IgD-negative memory B cell (primary cell): Measurements from ENCODE around the gene TMEM82. TPM values are rescaled to one million over a fixed set of nuclear protein-coding genes. Genes with fewer than 3 reads are reported as not detected.

Experiments used
- H3K27ac Mint-ChIP-seq, 3 donors: one replicate each; pipeline ENCODE4 v1.8.0; 2020 to 2022; ENCODE audit warnings: mild to moderate bottlenecking in 3 of 3, mixed read lengths in 3 of 3, moderate library complexity in 1 of 3
- H3K27me3 Mint-ChIP-seq: one replicate; pipeline ENCODE4 v1.8.0; 2021; ENCODE audit warnings: mixed read lengths
- H3K36me3 Mint-ChIP-seq: one replicate; pipeline ENCODE4 v1.8.0; 2020; ENCODE audit warnings: mild to moderate bottlenecking, mixed read lengths
- H3K4me1 Mint-ChIP-seq, 3 donors: one replicate each; pipeline ENCODE4 v1.8.0; 2020 to 2022; ENCODE audit warnings: mixed read lengths in 3 of 3, mild to moderate bottlenecking in 1 of 3
- H3K4me3 Mint-ChIP-seq, 4 donors: one replicate each; pipeline ENCODE4 v1.8.0; 2020 to 2022; ENCODE audit warnings: mild to moderate bottlenecking in 4 of 4, mixed read lengths in 4 of 4, moderate library complexity in 3 of 4
- H3K9me3 Mint-ChIP-seq, 3 donors: one replicate each; pipeline ENCODE4 v1.8.0; 2020 to 2021; ENCODE audit warnings: mixed read lengths in 3 of 3, mild to moderate bottlenecking in 1 of 3
- polyA plus RNA-seq: library from polyadenylated mRNA; unstranded; fragments of 300-500 nt; fragmentation: Illumina TruSeq; gene quantifications from one replicate; pipeline ENCODE4 v1.2.3, GENCODE V29; 2021

TMEM82 gene
- polyA plus RNA-seq, 1 donor from 2014 or later = not detected

DNA sequence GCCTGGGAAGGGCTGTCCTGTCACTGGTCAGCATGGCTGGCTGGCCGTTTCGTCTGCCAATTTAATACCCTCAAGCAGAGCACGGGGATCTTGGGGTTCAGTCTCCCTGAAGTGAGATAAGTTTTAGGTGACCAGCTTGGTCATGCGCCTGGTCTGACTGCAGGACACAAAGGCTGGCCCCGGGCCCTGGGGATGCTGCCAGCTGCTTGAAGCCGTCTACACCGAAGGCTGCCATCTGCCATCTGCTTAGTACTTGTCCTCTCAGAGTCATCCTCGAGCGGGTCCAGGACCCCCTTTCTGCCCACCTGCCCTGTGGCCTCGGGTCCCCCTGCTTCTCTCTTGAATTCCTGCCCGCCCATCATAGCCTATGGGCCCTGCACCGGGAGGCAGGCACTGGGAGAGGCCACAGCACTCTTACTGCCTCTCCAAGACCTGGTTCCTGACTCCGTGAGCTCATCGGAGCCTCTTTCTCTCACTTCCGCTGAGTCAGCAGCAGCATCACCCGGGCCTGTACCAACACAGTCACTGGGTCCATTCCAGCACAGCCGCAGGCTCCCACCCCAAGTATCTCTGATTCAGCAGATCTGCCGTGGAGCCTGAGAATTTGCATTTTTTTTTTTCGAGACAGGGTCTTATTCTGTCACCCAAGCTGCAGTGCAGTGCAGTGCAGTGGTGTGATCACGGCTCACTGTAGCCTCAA lies 23.3 kb downstream of the TMEM82 start:
- no peak overlapping the region for H3K27ac Mint-ChIP-seq
- peaks cover 28% of the 10 kb centered on the region for H3K27me3 Mint-ChIP-seq
- H3K36me3 Mint-ChIP-seq = no peaks in the 10 kb centered on the region
- no peak overlapping the region for H3K4me3 Mint-ChIP-seq
- H3K4me1 Mint-ChIP-seq = peaks cover 0 to 5% (median 2%) of the 10 kb centered on the region in 3 donors
- H3K9me3 Mint-ChIP-seq = no peaks in the 10 kb centered on the region

DNA sequence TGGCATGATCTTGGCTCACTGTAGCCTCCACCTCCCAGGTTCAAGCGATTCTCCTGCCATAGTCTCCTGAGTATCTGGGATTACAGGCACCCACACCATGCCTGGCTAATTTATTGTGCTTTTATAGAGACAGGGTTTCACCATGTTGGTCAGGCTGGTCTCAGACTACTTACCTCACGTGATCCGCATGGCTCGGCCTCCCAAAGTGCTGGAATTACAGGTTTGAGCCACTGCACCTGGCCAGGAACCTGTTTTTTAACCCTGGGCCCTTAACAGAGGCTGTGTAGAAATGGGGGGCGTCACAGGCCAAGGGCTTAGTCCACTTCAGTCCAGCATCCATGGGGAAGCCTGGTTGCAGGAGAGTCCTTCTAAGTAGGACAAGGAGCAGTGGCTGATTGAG lies 25.6 kb downstream of the TMEM82 start:
- H3K27me3 Mint-ChIP-seq = peaks cover 34% of the 10 kb centered on the region
- no peak overlapping the region for H3K4me3 Mint-ChIP-seq
- no peak overlapping the region for H3K27ac Mint-ChIP-seq
- peaks cover 0 to 2% (median 0%) of the 10 kb centered on the region in 3 donors for H3K4me1 Mint-ChIP-seq
- H3K9me3 Mint-ChIP-seq = no peaks in the 10 kb centered on the region
- peaks cover 3% of the 10 kb centered on the region for H3K36me3 Mint-ChIP-seq

DNA sequence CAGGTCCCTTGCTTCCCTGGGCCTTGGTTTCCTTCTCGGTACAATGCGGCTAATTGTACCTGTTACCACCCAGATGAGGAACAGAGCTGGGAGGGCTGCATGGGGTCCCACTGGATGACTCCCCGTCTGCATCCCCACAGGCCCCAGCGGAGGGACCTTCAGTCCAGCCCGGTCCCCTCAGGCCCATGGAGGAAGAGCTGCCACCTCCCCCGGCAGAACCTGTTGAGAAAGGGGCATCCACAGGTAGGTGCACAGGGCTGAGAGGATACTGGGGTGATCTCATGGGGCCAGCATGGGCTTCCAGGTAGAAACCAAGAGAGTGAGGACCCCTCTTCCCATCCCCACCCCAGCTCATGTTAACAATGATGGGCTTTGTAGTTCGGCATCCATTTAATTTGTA lies 26.1 kb downstream of the TMEM82 start:
- H3K36me3 Mint-ChIP-seq = peaks cover 3% of the 10 kb centered on the region
- H3K27me3 Mint-ChIP-seq = peaks cover 34% of the 10 kb centered on the region

DNA sequence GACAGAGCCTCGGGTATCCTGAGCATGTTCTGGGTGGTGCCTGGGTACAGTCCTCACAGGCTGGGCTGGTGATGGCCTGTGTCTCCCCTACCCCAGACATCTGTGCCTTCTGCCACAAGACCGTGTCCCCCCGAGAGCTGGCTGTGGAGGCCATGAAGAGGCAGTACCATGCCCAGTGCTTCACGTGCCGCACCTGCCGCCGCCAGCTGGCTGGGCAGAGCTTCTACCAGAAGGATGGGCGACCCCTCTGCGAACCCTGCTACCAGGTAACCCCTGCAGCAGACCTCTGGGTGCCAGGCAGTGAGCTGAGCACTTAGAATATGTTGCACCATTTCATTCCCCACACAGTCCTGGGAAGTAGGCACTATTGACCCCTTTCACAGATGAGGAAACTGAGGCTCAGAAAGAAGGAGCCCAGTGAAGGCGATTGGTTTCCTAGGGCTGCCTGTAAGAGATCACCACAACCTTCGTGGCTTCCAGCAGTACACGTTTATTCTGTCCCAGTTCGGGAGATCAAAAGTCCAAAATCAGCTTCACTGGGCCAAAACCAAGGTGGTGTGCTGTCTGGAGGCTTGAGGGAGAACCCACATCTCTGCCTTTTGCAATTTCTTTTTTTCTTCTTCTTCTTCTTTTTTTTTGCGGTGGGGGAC lies 28.1 kb downstream of the TMEM82 start:
- H3K27ac Mint-ChIP-seq = no peak overlapping the region
- peaks cover 25% of the 10 kb centered on the region for H3K27me3 Mint-ChIP-seq
- H3K4me1 Mint-ChIP-seq = peaks cover 0 to 4% (median 0%) of the 10 kb centered on the region in 3 donors
- peaks cover 3% of the 10 kb centered on the region for H3K36me3 Mint-ChIP-seq
- H3K9me3 Mint-ChIP-seq = no peaks in the 10 kb centered on the region
- no peak overlapping the region for H3K4me3 Mint-ChIP-seq

More for the DNA sequence above, 26.1 kb downstream of the TMEM82 start:
- H3K9me3 Mint-ChIP-seq = no peaks in the 10 kb centered on the region
- no peak overlapping the region for H3K4me3 Mint-ChIP-seq
- no peak overlapping the region for H3K27ac Mint-ChIP-seq
- peaks cover 0 to 2% (median 0%) of the 10 kb centered on the region in 3 donors for H3K4me1 Mint-ChIP-seq

DNA sequence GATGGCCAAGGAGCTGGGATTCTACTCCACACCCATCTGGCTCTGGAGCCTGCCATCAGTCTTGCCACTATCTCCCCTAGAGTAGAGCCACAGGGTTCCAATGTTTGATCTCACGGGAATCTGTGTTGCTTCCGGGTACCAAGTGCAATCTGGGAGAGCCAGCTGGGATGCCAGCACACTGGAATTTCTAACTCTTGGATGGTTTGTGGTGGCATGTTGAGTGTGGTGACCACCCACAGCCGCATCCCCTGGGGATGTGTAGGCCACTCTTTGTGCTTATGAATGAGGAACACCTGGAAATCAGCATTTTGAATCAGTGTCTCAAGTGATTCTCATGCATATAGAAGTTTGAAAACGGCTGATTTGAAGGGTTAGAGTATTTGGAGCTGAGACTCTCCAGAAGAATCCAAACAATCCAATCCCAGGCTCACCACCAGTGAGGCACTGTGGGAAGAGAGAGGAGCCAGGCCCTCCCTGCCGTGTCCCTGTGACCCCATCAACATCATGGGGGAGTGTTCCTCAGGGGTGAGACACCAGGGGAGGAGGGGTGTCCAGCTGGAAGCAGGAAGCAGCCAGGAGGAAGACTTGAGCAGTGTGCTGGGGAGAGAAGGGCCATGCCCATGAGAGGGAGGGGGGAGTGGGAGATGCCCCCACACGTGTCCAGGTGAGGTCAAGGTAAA lies 29.7 kb downstream of the TMEM82 start:
- H3K27me3 Mint-ChIP-seq = peaks cover 22% of the 10 kb centered on the region
- H3K9me3 Mint-ChIP-seq = no peaks in the 10 kb centered on the region
- no peak overlapping the region for H3K27ac Mint-ChIP-seq
- H3K36me3 Mint-ChIP-seq = peaks cover 3% of the 10 kb centered on the region
- peaks cover 0 to 1% (median 0%) of the 10 kb centered on the region in 3 donors for H3K4me1 Mint-ChIP-seq
- H3K4me3 Mint-ChIP-seq = no peak overlapping the region

DNA sequence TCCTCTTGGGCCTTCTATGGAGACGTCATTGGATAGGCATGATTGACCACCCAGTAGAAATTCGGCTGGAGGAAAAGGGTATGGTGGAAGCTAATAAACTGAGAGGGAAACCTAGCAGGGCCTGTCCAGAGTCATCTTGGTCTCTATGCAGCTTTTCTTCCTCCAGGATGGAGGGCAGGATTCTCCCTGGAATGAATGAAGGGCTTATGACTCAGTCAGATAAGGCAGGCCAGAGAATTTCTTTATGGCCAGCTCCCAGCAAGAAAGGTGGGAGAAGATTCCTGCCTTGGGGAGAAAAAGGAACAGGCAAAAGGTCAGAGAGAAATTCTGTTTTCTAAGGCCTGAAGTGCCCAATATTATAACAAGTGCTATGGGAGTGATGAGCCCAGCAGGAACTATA lies 33.4 kb downstream of the TMEM82 start:
- Mint-ChIP-seq H3K9me3 (no peaks in the 10 kb centered on the region), H3K4me3 (no peak overlapping the region), H3K36me3 (peaks cover 3% of the 10 kb centered on the region), H3K27me3 (peaks cover 18% of the 10 kb centered on the region), H3K27ac (no peak overlapping the region), H3K4me1 (peaks cover 0 to 1% (median 0%) of the 10 kb centered on the region in 3 donors)

DNA sequence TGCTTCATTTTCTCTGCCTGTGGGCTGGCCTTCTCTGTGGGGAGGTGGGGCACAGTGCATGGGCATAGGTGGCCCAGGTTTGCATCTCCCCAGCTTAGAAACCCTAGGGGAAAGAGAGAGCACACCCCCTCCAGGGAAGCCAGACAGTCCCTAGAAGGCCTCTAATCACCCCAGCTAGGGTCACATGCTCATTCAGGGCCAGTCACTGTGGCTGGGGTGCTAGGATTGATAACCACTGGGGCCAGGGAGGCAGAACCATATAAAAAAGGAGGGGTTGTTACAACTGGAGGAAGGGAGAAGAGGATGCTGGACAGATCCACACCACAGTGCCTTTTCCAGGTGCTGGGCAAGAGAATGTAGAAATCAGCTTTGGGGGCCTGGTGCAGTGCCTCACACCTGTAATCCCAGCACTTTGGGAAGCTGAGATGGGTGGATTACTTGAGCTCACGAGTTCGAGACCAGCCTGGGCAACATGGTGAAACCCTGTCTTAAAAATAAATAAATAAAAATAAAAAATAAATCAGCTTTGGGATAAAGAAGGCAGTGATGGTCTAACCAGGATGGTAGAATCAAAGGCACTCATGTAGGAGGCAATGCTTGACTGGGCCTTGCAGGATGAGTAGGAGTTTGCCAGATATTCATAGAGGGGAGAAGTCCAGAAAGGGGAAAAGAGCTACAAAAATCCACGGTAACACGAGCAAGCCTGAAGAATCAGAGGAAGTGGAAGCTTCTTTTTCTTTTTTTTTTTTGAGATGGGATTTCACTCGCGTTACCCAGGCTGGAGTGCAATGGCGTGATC lies 35.8 kb downstream of the TMEM82 start:
- H3K4me3 Mint-ChIP-seq = no peak overlapping the region
- H3K4me1 Mint-ChIP-seq = peaks cover 0 to 1% (median 0%) of the 10 kb centered on the region in 3 donors
- H3K27ac Mint-ChIP-seq = no peak overlapping the region
- no peaks in the 10 kb centered on the region for H3K36me3 Mint-ChIP-seq
- H3K27me3 Mint-ChIP-seq = peaks cover 5% of the 10 kb centered on the region
- no peaks in the 10 kb centered on the region for H3K9me3 Mint-ChIP-seq

DNA sequence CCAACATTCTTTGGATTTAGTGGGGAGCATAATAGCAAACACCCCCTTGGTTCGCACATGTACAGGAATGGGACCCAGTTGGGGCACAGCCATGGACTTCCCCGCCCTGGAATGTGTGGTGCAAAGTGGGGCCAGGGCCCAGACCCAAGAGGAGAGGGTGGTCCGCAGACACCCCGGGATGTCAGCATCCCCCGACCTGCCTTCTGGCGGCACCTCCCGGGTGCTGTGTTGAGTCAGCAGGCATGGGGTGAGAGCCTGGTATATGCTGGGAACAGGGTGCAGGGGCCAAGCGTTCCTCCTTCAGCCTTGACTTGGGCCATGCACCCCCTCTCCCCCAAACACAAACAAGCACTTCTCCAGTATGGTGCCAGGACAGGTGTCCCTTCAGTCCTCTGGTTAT lies 43.4 kb downstream of the TMEM82 start:
- H3K4me3 Mint-ChIP-seq = no peak overlapping the region
- no peaks in the 10 kb centered on the region for H3K9me3 Mint-ChIP-seq
- H3K27ac Mint-ChIP-seq = no peak overlapping the region

DNA sequence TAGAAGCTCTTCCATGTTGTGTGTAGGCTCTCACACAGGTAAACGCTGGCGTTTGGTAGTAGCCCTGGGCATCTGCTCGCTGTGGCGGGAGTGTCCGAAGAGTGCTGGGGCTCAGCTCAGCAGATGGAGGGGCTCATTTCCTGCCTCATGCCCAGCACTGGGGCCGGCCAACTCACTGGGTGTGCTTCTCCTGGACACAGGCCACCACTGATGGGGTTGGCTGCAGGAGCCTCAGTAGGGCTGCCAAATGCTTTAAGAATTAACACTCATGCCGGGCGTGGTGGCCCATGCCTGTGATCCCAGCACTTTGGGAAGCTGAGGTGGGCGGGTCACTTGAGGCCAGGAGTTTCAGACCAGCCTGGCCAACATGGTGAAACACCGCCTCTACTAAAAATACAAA lies 44.3 kb downstream of the TMEM82 start:
- no peaks in the 10 kb centered on the region for H3K36me3 Mint-ChIP-seq
- H3K4me1 Mint-ChIP-seq = peaks cover 0 to 6% (median 3%) of the 10 kb centered on the region in 3 donors
- peaks cover 9% of the 10 kb centered on the region for H3K27me3 Mint-ChIP-seq
- no peaks in the 10 kb centered on the region for H3K9me3 Mint-ChIP-seq
- H3K27ac Mint-ChIP-seq = no peak overlapping the region
- H3K4me3 Mint-ChIP-seq = no peak overlapping the region

More for the DNA sequence above, 43.4 kb downstream of the TMEM82 start:
- H3K27me3 Mint-ChIP-seq = peaks cover 5% of the 10 kb centered on the region
- H3K36me3 Mint-ChIP-seq = no peaks in the 10 kb centered on the region
- H3K4me1 Mint-ChIP-seq = peaks cover 0 to 6% (median 3%) of the 10 kb centered on the region in 3 donors

DNA sequence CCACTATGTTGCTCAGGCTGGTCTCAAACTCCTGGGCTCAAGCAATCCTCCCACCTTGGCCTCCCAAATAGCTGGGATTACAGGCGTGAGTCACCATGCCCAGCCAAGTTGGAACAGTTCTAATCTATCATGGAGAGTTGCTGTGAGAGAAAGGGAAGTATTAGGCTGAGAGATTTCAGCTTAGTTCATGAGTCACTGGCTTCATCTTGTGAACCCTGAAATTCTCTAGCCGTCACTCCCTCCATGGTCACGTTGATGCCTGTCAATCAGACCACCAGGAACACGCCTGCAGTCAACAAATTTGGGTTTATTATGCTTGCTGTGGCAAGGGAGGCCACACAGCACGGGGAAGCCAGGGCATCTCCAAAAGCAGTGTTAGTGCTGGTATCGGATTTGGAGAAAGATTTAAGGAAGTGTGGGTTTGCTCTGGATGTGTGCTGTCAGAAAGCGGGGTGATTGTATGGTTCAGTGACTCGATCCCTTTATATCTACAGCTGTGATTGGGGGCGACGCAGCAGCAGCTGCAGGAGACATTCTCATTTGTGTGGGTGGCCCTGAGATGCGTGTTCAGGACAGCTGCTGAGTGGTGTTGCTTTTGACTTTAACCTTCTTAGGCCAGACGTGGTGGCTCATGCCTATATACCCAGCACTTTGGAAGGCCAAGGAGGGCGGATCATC lies 46.5 kb downstream of the TMEM82 start:
- Mint-ChIP-seq H3K9me3 (no peaks in the 10 kb centered on the region), H3K27me3 (peaks cover 9% of the 10 kb centered on the region), H3K4me3 (peak overlapping the region in 1 of 4 donors; percentile 41), H3K4me1 (peaks cover 5 to 8% (median 6%) of the 10 kb centered on the region in 3 donors), H3K27ac (no peak overlapping the region), H3K36me3 (no peaks in the 10 kb centered on the region)

DNA sequence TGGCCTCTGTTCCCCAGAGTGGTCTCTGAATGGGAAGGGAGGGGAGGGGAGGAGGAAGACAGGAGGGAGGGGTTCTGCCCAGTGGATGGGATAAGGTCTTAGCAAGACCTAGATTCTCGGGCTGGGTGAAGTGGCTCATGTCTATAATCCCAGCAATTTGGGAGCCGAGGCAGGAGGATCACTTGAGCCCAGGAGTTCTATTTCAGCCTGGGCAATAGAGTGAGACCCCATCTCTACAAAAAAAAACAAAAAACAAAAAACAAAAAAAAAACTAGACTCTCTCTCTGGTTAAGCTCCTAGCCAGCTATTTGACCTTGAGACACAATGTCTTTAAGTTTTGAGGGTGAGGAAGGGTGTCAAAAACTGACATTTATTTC lies 53.8 kb downstream of the TMEM82 start:
- Mint-ChIP-seq H3K36me3 (no peaks in the 10 kb centered on the region), H3K4me1 (peaks cover 2 to 5% (median 4%) of the 10 kb centered on the region in 3 donors), H3K27ac (no peak overlapping the region), H3K27me3 (no peaks in the 10 kb centered on the region), H3K9me3 (no peaks in the 10 kb centered on the region), H3K4me3 (no peak overlapping the region)

Other genes starting within 250 kb of the TMEM82 start
- gene CASP9, start 218.3 kb upstream of the TMEM82 start, polyA plus RNA-seq = 16.9 TPM
- 9.9 TPM for gene DNAJC16, start 215.7 kb upstream of the TMEM82 start, polyA plus RNA-seq
- 11.8 TPM for gene AGMAT, start 157.4 kb upstream of the TMEM82 start, polyA plus RNA-seq
- gene DDI2, start 125.0 kb upstream of the TMEM82 start, polyA plus RNA-seq = 6.5 TPM
- gene PLEKHM2, start 58.2 kb upstream of the TMEM82 start, polyA plus RNA-seq = 8.2 TPM
- not detected for gene SLC25A34, start 6.2 kb upstream of the TMEM82 start, polyA plus RNA-seq
- not detected for gene FBLIM1, start 16.3 kb downstream of the TMEM82 start, polyA plus RNA-seq
- 1.3 TPM for gene UQCRHL, start 65.2 kb downstream of the TMEM82 start, polyA plus RNA-seq
- gene SPEN, start 105.2 kb downstream of the TMEM82 start, polyA plus RNA-seq = 43.2 TPM
- 30.5 TPM for gene ZBTB17, start 233.6 kb downstream of the TMEM82 start, polyA plus RNA-seq